NCI-H526 treated with DMSO at 0.1 percent for 48 hours (cell line): Measurements from ENCODE around the gene ARMC9.
"Not testable (repeated sequence)": the region's sequence is repeated elsewhere in the genome, so short reads cannot be mapped to it uniquely, and the experiment has no call there.

ENCODE experiments used
- DNase-seq: peaks from one replicate; lab custom pipeline; 2025; lab: John Stamatoyannopoulos, UW

ARMC9 gene

DNA sequence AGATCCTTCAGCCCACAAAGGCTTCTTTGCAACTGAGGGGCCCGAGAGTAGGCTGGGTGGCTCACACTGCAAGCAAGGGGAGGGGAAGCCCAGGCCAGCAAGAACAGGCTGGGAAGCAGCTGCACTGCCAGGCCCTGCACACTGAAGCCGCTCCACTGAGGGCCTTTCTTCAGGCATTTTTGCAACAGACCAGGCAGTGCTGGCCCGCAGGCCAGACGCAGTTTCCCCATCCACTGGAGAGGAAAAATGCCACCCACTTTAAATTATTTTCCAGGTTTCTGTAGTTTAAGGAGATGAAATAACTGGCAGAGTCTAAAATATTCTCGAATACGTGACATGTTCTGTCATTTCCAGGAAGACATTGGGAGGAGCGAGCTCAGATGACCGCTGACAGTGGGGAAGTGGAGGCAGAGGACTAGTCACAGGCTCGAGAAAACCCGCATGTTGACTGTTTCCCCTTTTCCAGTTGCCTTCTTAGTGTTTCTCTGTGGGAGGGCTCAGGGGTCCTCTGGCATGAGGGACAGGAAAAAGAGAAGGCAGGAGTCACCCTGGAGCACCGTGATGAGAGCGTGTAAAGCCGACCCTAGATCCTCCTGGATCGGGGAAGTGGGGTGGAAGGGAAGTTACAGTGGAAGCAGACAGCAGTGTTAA, 143.8 kb downstream of the ARMC9 start:
- DNase-seq, result no peak

DNA sequence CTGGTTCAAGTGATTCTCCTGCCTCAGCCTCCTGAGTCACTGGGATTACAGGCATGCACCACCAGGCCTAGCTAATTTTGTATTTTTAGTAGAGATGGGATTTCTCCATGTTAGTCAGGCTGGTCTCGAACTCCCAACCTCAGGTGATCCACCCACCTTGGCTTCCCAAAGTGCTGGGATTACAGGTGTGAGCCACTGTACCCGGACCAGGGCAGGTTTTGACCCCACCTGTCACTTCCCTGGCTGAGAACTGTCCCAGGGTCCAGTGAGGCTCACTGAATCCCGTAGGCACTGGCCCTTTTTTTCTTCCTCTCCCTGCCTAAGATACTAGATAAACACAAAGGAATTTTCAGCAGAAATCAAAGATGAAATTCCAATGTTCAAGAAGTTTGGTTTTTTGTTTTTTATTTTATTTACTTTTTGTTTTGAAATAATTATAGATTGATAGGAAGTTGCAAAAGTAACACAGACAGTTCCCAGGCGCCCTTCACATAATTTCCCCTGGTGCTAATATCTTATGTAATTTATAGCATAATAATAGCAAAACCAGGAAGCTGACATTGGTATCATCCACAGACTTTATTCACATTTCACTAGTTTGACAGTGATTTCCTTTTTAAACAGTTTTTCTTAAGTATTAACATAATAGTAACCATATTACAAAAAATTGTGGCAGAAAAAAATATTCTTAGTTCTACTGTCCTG, 144.7 kb downstream of the ARMC9 start:
- no peak for DNase-seq

DNA sequence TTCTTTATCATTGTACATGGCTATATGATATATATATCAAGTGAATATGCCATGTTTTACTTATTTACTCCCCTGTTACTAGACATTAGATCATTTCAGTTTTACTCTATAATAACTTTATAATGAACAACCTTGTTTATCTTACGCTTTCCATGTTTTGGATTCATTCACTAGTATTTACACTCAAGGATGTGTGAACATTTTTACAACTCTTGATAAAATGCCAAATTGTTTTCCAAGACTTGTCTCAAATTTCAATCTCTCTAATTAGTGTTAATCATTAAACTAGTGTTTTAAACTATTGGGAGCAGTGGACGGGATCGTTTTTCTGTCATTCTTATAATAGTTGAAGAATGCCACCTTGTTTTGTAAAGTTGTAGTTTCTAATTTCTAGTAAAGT, 145.6 kb downstream of the ARMC9 start:
- no peak for DNase-seq

DNA sequence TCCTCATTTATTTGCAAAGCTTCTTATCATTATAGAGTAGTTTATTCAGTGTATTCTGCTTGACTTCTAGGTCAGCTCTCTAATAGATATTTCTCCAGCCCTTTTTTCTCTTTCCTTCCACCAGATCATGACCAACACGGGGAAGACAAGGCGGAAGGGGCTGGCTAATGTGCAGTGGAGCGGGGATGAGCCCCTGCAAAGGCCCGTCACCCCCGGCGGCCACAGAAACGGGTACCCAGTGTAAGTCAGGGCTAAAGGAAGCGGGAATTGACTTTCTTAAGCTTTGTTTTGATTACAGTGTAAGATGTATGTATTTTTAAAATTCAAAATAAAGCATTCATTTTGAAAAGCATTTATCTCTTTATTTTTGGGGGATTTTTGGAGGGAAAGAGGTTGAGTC, 146.4 kb downstream of the ARMC9 start:
- DNase-seq, result no peak

DNA sequence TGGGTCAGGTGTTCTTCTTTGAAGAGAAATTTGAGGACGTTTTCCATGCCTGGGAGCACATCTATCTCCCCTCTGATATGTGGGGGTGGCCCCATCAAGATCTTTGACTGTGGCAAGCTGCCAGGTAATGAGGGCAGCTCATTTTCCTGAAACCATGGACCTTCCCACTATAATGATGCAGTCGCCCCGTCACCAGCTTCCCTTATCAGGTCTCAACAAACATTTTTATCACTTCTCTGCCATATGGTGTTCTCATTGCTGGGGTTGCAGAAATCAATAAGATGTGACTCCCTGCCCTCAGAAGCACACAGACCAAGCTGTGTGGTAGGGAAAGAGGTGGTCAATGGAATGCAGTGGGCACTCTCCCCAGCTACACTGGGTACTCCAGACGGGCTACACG, 148.7 kb downstream of the ARMC9 start:
- DNase-seq, result no peak

DNA sequence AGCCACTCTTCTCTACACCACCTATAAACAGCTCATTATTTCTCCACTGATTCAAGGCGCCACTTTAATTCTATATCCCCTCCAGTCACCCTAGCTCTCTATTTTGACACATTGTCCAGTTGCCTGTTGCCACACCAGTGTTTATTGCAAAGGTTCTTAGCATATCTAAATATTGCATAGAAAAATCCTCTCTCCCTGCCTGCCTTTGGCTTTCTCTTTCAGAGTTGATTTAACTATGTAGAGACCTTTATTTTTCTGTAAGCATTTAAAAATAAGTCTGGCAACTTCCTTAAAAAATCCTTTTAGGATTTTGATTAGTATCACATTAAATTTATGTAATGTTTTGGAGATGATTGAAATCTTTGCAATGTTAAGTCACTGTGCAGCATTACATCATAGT, 149.2 kb downstream of the ARMC9 start:
- no peak for DNase-seq

DNA sequence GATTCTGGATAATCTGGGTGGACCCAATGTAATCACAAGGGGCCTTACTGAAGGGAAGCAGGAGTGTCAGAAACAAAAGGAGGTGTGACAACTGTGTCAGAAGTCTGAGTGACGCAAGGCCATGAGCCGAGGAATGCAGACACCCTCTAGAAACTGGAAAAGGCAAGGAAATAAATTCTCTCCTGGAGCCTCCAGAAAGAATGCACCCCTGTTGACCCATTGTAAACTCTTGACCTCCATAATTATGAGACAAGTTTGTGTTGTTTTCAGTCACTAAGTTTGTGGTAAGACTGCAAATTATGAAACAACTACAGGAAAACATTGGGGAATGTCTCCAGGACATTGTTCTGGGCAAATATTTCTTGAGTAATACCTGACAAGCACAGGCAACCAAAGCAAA, 149.7 kb downstream of the ARMC9 start:
- no peak for DNase-seq

DNA sequence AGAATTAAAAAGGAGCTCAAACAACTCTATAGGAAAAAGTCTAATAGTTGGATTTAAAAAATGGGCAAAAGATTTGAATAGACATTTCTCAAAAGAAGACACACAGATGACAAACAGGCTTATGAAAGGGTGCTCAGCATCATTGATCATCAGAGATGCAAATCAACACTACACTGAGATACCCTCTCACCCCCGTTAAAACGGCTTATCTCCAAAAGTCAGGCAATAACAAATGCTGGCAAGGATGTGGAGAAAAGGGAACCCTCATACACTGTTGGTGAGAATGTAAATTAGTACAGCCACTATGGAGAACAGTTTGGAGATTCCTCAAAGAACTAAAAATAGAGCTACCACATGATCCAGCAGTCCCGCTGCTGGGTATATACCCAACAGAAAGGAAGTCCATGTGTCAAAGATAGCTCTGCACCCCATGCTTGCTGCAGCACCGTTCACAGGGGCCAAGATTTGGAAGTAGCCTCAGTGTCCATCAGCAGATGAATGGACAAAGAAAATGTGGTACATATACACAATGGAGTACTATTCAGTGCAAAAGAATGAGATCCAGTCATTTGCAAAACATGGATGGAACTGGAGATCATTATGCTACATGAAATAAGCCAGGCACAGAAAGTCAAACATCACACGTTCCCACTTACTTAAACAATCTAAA, 150.4 kb downstream of the ARMC9 start:
- no peak for DNase-seq

DNA sequence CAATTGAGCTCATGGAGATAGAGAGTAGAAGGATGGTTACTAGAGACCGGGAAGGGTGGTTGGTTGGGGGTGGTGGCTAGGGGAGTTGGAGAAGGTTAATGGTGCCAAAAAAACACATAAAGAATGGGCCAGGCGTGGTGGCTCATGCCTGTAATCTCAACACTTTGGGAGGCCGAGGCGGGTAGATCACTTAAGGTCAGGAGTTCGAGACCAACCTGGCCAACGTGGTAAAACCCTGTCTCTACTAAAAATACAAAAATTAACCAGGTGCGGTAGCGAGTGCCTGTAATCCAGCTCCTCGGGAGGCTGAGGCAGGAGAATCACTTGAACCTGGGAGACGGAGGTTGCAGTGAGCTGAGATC, 150.9 kb downstream of the ARMC9 start:
- DNase-seq, result not testable (repeated sequence)

DNA sequence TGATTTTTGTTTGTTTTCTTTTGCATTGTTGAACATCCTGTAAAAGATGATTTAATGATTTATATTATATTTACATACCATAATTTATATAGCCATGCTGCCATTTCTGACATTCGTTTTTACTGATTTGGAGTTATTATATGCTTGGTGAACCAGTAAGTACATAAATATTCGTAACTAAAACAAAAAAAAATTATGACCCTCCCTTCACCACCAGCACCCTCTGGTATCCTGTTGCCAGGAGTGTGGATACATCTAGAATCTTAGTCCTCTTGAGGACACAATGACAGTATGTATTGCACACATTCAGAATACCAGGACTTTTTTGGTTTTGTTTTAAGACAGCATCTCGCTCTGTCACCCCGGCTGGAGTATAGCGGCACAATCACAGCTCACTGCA, 153.2 kb downstream of the ARMC9 start:
- DNase-seq, result no peak

DNA sequence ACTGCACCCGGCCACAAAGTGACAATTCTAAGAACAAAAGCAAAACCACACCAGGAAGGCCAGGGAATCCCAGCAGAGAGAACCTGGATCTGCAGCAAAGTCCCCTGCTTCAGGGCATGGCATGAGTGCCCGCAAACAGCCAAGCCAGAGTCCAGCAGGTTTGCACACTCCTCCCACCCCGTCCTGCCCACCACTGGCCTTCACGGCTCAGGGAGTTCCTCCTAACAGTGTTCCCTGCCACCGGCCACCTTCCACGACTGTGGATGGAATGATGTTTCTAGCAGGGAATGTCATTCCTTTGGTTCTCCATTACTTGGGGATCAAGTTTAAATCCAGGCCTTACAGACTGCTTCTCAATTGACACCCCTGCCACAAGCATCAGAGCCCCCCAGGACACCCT, 155.0 kb downstream of the ARMC9 start:
- DNase-seq, result no peak

DNA sequence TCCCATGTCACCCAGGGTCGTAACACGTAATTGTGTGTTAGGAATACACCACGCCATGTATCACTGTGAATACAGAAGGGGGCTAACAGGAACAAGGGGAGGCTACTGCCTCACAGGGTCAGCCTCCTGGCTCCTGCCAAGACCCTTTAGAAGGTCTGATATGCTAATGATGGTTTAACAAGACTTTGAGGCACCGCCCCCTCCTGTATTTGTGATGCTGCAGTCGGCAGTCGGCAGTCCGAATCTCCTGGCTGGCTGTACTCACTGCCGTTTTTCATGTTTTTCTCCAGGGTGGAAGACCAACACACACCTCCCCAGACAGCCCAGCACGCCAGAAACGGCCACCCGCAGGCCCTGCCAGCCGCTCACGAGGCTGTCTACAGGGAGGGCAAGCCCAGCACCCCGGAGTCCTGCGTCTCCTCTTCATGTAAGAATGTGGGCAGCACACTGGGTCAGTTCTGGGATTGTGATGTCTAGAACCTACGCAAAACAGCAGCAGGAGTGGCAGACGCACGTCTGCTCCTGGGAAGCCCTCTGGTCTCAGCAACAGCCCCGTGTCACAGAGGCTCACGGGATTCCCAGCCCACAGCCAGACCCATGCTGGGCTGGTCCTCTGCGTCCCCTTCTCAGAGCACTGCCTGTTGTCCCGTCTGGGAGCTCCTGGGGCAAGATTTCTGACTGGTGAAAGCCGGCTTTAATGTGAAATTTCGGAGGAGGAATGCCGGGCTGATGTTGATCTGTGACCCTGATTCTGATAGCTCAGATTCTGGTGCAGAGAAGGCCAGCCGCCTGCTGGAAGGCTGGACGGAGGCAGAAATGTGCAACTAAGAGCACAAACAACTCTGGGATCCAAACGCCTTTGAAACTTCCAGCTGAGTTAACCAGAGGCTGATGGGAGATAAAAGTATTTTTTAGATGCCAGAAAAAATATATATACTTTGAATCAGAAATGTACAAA, 157.4 kb downstream of the ARMC9 start:
- DNase-seq, result no peak

DNA sequence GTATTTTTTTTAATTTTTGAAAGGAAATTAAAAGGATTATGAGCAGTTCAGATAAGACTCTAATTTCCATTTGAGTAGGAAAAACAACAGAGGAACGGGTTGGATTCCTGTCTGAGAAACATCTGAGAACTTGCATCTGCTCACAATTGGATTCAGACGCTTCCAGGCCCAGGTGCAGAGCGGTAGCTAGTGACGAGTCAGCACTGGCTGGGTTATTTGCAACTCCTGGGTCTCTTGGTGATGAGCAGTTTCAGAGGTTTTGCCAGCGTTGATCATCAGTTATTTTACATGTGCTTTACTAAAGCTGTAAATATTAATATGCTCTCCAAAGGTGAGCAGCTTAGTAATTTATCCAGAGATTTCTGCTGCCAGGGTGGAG, 158.0 kb downstream of the ARMC9 start:
- DNase-seq, result no peak

DNA sequence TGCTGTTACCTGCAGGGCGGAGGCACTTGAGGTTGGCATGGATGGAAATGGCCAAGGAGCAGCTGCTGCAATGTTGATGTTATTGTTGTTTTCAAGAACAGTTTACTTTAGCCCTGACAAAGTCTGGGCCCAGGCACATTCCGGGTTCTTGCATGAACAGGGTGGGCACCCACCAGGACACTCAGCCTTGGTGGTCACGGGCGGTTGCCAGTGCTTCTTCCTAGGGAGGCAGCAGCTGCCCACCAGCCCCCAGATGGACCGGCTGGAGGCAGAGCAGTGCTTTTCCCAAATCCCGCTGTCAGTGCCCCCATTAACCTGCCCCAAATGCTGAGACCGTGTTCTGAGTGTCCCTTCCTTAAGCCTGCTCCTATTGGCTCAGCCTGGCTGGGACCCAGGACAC, 158.6 kb downstream of the ARMC9 start:
- no peak for DNase-seq

DNA sequence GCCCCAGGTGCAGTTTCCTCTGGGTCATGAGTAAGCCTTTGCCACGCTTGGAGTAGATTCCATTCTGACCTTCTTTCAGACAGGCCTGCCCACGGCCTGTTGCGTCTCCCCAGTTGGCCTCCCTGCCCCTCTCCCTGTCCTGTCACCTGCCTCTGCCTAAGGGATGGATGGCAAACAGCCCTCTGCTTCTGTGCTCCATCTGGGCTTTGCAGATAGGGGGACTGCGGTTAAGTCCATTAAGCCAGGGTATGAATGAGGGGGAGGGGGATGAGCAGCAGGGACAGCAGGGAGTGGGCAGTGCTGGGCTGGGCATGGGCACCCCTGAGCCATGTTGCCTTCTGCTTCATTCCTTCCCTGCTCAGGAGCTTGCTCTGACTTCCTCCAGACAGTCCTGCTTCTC, 159.5 kb downstream of the ARMC9 start:
- DNase-seq, result no peak

DNA sequence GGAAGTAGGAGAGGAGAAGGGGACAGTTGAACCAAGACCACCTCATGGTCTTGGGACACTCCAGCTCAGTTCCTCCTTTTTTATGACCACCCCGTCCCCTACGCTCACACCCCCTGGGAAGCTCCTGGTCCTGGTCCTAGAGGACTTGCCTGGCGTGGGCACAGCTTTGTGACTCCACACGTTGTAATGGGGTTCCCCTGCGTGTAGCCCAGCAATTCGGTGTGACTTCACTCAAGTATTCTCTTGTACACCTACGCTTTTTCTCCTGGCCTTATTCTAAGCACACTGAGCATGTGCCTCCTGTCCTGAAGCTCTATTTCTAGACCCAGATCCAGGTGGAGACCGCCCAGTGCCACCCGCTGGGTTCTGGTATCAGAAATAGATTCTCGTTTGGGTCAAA, 161.0 kb downstream of the ARMC9 start:
- no peak for DNase-seq

DNA sequence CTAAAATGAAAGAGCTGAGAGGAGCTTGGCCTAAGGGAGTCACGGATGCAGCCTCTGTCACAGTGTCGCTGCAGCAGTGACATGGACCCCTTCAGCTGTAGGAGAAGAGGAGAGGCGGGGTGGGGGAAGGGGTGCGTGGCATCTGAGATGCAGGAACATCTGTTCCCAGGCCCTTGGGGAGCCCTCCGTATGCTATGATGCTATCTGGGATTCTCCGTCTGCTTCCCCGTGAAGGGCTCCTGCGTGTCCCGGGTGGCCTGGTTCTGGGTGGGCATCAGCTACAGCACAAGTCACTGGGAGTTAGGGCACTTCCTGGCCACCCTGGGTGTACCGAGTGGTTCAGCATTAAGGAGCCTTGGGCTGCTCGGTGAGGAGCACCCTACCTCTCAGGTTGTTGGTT, 161.5 kb downstream of the ARMC9 start:
- DNase-seq, result no peak

DNA sequence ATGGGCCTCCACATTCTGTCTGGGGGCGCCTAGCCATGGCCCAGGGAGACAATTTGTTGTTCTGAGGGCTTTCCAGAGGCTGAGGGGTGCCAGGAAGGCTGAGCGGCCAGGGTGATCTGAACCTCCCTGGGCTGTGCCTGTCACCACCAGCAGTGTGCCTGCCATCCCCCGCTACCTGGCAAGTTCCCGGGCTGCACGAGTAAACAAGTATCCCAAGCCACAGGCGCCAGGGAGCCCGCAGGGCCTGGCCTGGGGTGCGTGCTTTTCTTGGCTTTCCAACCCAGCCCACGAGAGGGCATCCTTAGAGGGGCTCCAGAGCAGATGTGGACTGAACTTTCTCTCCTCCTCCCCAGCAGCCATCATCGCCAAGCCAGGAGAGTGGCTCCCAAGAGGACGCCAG, 162.0 kb downstream of the ARMC9 start:
- DNase-seq, result no peak

DNA sequence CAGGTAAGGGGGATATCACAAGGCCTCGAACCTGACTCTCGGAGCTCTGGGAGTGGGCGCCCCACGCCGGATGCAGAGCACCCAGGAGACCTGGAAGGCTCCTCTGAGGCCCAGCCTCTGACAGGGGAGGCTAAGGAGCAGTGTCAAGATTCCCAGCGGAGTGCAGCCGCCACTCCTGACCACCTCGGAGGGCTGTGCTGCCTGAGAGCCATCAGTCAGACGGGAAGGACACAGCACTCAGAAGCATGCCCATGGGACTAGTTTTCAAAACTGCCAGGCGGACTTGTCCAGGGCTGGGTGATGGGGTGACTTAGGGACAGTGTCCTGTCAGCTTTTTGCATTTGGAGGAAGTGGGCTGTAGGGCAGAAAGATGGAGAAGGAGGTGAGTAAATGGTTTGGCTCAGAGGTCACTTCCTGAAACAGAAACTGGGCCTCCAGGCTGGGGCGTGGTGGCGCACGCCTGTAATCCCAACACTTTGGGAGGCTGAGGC, 162.5 kb downstream of the ARMC9 start:
- DNase-seq, result no peak

DNA sequence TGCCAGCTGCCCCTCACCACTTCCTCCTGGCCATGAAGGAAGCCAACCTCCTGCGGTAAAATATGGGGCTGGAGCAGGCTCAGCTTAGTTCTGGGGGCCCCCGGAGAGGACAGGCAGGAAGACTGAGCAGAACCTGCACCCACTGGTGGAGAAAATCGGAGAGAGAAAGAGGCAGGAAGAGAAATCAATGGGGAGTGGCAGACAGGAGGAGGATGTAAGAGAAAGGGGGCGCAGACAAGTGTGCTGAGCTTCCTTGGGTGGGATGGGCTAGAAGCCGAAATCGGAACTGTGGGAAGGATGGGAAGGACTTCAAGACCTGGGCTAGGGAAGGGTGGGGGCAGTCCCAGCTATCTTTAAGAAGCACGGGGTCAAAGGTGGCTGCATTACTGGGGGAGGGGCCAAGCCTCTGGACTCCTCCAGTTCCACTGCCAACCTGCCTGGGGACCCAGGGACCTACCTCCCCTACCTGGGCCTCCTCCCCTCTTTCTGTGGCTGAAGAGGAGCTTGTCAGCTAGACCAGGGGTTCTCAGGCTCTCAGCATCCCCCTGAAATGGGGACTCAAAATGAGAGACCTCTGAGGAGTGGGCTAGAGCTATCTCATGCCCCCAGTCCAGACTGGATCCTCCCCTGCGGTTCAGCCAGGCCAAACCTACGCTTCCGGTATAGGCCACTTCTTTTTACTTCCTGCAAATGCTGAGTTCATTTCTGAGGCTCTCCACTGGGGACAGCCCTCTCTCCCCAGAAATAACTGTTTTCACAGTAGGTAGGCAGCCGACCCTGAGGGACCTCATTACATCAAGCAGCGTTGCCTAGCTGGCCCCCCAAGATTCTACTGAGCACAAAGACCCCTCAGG, 163.5 kb downstream of the ARMC9 start:
- no peak for DNase-seq

DNA sequence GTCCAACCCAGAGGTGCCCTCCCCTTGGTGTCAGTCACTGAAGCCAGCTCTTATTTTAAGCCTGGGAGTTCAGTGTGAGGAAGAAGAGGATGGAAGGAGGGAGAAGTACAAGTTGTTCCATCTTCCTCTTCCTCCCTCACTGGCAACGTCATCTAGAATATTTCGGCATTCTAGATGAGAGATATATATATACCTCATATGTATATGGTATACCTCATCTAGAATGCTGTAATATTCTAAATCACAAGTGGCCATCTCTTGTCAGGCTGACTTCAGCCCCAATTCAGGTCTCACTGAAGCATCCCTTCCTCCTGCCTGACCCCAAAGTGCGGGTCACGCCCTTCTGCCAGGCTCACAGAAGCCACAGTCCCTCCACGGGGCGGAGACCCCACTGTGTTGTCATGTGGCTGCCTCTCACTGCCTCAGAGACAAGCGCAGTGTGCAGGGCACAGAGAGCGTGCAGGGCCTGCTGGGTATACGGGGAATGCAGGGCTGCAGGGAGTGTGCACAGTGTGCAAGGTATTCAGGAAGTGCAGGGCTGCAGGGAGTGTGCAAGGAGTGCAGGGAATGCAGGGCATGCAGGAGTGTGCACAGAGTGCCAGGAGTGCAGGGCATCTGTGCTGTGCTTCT, 164.2 kb downstream of the ARMC9 start:
- DNase-seq, result no peak
